Skeletal muscle cell (primary cell): ENCODE results near the gene ATP8B4.

ENCODE experiments used
- DNase-seq: peaks from one replicate; pipeline ENCODE4 v3.0.0-alpha.2; 2010; ENCODE audit warnings: low read depth
- H3K4me3 ChIP-seq: 2 replicates; pipeline ENCODE4 v1.5.1; 2011; ENCODE audit warnings: low read depth, mild to moderate bottlenecking, control low read depth, low read length, moderate library complexity

Gene ATP8B4

GRCh38 chr15:49808341-49808740 lies 310.7 kb downstream of the ATP8B4 start:
- no peak overlapping the region for H3K4me3 ChIP-seq
- no peak for DNase-seq
